HEK293 (cell line): ENCODE measurements around the gene ARHGAP15.

Experiments
- CTCF ChIP-seq: fragments of 450-650 bp; formaldehyde crosslinking; IDR thresholded peaks from 2 replicates; pipeline ENCODE4 v1.5.1; 2016; ENCODE audit warnings: missing biosample characterization, missing genetic modification characterization
- HOXA7 ChIP-seq: sonication (generic); formaldehyde crosslinking; IDR thresholded peaks from 2 replicates; pipeline ENCODE4 v1.8.1; 2022; ENCODE audit warnings: missing genetic modification reagents, borderline replicate concordance
- ZNF335 ChIP-seq: fragments of 450-650 bp; formaldehyde crosslinking; conservative IDR thresholded peaks from 2 replicates; pipeline ENCODE4 v1.5.1; 2016; ENCODE audit warnings: missing biosample characterization, missing genetic modification characterization
- ZSCAN4 ChIP-seq: fragments of 450-650 bp; formaldehyde crosslinking; IDR thresholded peaks from 2 replicates; pipeline ENCODE4 v1.5.1; 2017; ENCODE audit warnings: missing biosample characterization, missing genetic modification characterization

- no peak for TF ChIP-seq ZNF335 (tag by site-specific recombination)
- no peak for TF ChIP-seq HOXA7
- no peak for TF ChIP-seq CTCF (tag by site-specific recombination)
- TF ChIP-seq ZSCAN4 (tag by site-specific recombination) = no peak
Observed at GRCh38 chr2:143759455-143759854, 630.2 kb downstream of the ARHGAP15 start.
